ENCODE results near the gene CMSS1. TPM values are rescaled to one million over a fixed set of nuclear protein-coding genes. Genes with fewer than 3 reads are reported as not detected.

CMSS1 gene
- total and polyA plus RNA-seq, 2 of the 13 experiments (the other 11 are each of a cell fraction or from before 2014, with no cell fraction given) = 6.4 to 48.7 TPM

GRCh38 chr3:99875929-99876841 is 58.5 kb downstream of the CMSS1 start (continued):
- peak; percentile 59 for TF ChIP-seq PTBP1 (IDR thresholded peaks at IDR 0.05; ENCODE audit: low read depth, low read length, poor library complexity, severe bottlenecking)
- no peak for TF ChIP-seq GZF1 (CRISPR knock-in tag; IDR thresholded peaks at IDR 0.05)
- TF ChIP-seq NCOR1 (IDR thresholded peaks at IDR 0.05; ENCODE audit: borderline replicate concordance, low read length) = peak; percentile 41; the same call in 1 of the 2 replicates
- peak; percentile 32; the same call in 1 of the 2 replicates for TF ChIP-seq ZNF362 (CRISPR knock-in tag; IDR thresholded peaks at IDR 0.05; ENCODE audit: borderline replicate concordance)
- no peak for TF ChIP-seq ZNF33B (CRISPR knock-in tag; IDR thresholded peaks at IDR 0.05)
- TF ChIP-seq ZNF614 (CRISPR knock-in tag; IDR thresholded peaks at IDR 0.05; ENCODE audit: borderline replicate concordance) = no peak; the same call in 1 of the 2 replicates
- TF ChIP-seq TEAD3 (CRISPR knock-in tag; optimal IDR thresholded peaks at IDR 0.05; ENCODE audit: borderline replicate concordance) = peak; percentile 6
- peak; percentile 41; the same call in 1 of the 2 replicates for TF ChIP-seq ZNF629 (CRISPR knock-in tag; conservative IDR thresholded peaks at IDR 0.05)
- no peak for TF ChIP-seq THAP9 (CRISPR knock-in tag; IDR thresholded peaks at IDR 0.05; ENCODE audit: borderline replicate concordance)
- TF ChIP-seq DMAP1 (CRISPR knock-in tag; IDR thresholded peaks at IDR 0.05) = no peak
- peak; percentile 80 for TF ChIP-seq ZBTB14 (CRISPR knock-in tag; IDR thresholded peaks at IDR 0.05)
- no peak for TF ChIP-seq GLI4 (CRISPR knock-in tag; IDR thresholded peaks at IDR 0.05; ENCODE audit: borderline replicate concordance)
- no peak for TF ChIP-seq ZNF280B (CRISPR knock-in tag; IDR thresholded peaks at IDR 0.05; ENCODE audit: borderline replicate concordance)
- TF ChIP-seq GABPB1 (CRISPR knock-in tag; IDR thresholded peaks at IDR 0.05) = peak; percentile 77
- TF ChIP-seq SRSF1 (optimal IDR thresholded peaks at IDR 0.05; ENCODE audit: low read depth, low read length) = no peak
- TF ChIP-seq ZNF770 (CRISPR knock-in tag; IDR thresholded peaks at IDR 0.05) = peak; percentile 66
- TF ChIP-seq SALL2 (CRISPR knock-in tag; IDR thresholded peaks at IDR 0.05) = peak; percentile 91
- no peak for TF ChIP-seq JUNB (CRISPR knock-in tag; IDR thresholded peaks at IDR 0.05; ENCODE audit: borderline replicate concordance)
- TF ChIP-seq XBP1 (CRISPR knock-in tag; IDR thresholded peaks at IDR 0.05) = peak; percentile 30; the same call in 1 of the 2 replicates

All from HepG2 (cell line).